CD14-positive monocyte (primary cell): ENCODE data around the gene ATF6. TPM values are rescaled to one million over a fixed set of nuclear protein-coding genes. Genes with fewer than 3 reads are reported as not detected.

Experiments
- DNase-seq, 3 donors: peaks; one replicate each; pipeline ENCODE4 v3.0.0-alpha.2; 2011 to 2022
- H2AFZ ChIP-seq: 2 replicates; pipeline ENCODE4 v1.6.0; 2012; ENCODE audit warnings: mild to moderate bottlenecking, low read depth, low read length, inconsistent platforms; ENCODE audit not compliant: insufficient read depth, poor library complexity, severe bottlenecking
- H3K27ac ChIP-seq, 2 donors: 1 replicate in 1 of 2; 2 replicates in 1 of 2; pipeline ENCODE4 v1.5.1; 2012 to 2013; ENCODE audit warnings: low read length in 2 of 2, control low read depth in 1 of 2, inconsistent platforms in 1 of 2, low read depth in 1 of 2, mild to moderate bottlenecking in 1 of 2
- H3K27me3 ChIP-seq, 2 donors: one replicate each; pipeline versions ENCODE4 v1.6.0 to v1.6.1; 2011 to 2013; ENCODE audit warnings: low read length in 2 of 2; ENCODE audit not compliant: control insufficient read depth in 2 of 2, insufficient read depth in 2 of 2
- H3K36me3 ChIP-seq, 2 donors: replicated peaks in 1 of 2; 1 replicate in 1 of 2; 2 replicates in 1 of 2; pipeline versions ENCODE4 v1.5.1 to v1.6.1; 2012 to 2013; ENCODE audit warnings: low read length in 2 of 2, control low read depth in 1 of 2, inconsistent platforms in 1 of 2, mild to moderate bottlenecking in 1 of 2; ENCODE audit not compliant: insufficient read depth in 2 of 2, control insufficient read depth in 1 of 2
- H3K4me1 ChIP-seq, 2 donors: 1 replicate in 1 of 2; 2 replicates in 1 of 2; pipeline versions ENCODE4 v1.5.1 to v1.6.1; 2012 to 2013; ENCODE audit warnings: low read length in 2 of 2, control low read depth in 1 of 2, inconsistent platforms in 1 of 2, mild to moderate bottlenecking in 1 of 2, moderate library complexity in 1 of 2; ENCODE audit not compliant: insufficient read depth in 2 of 2, control insufficient read depth in 1 of 2
- H3K4me2 ChIP-seq: replicated peaks from 2 replicates; pipeline ENCODE3; 2012; ENCODE audit warnings: low read length, moderate library complexity, mild to moderate bottlenecking; ENCODE audit not compliant: poor library complexity, severe bottlenecking; ENCODE audit errors: extremely low read depth
- H3K4me3 ChIP-seq, 3 experiments: fragments of 200-600 bp in 1 of 3; sonication (generic) in 1 of 3; replicated peaks in 1 of 3; 1 replicate in 2 of 3; 2 replicates in 1 of 3; pipeline ENCODE4 v1.5.1; 2011 to 2013; ENCODE audit warnings: low read length in 3 of 3, mild to moderate bottlenecking in 3 of 3, control low read depth in 2 of 3, low read depth in 2 of 3, inconsistent platforms in 1 of 3, moderate library complexity in 1 of 3
- H3K79me2 ChIP-seq: 2 replicates; pipeline ENCODE4 v1.6.0; 2012; ENCODE audit warnings: mild to moderate bottlenecking, control low read depth, inconsistent platforms, low read length, moderate library complexity; ENCODE audit not compliant: insufficient read depth
- H3K9ac ChIP-seq: 2 replicates; pipeline ENCODE4 v1.6.0; 2017; ENCODE audit warnings: low read length, mild to moderate bottlenecking; ENCODE audit not compliant: insufficient read depth, poor library complexity, severe bottlenecking
- H3K9me3 ChIP-seq, 2 donors: replicated peaks in 1 of 2; 1 replicate in 1 of 2; 2 replicates in 1 of 2; pipeline versions ENCODE4 v1.5.1 to v1.6.1; 2012 to 2013; ENCODE audit warnings: low read length in 2 of 2, control low read depth in 1 of 2; ENCODE audit not compliant: control insufficient read depth in 1 of 2, insufficient read depth in 1 of 2
- H4K20me1 ChIP-seq: 2 replicates; pipeline ENCODE4 v1.6.0; 2012; ENCODE audit warnings: mild to moderate bottlenecking, low read length, control low read depth, moderate library complexity; ENCODE audit not compliant: insufficient read depth
- H3K27ac Mint-ChIP-seq, 7 donors: one replicate each; pipeline ENCODE4 v1.8.0; 2020; ENCODE audit warnings: mild to moderate bottlenecking in 7 of 7, mixed read lengths in 7 of 7, moderate library complexity in 6 of 7, inconsistent platforms in 2 of 7
- H3K27me3 Mint-ChIP-seq, 3 donors: one replicate each; pipeline ENCODE4 v1.8.0; 2021 to 2022; ENCODE audit warnings: low read depth in 3 of 3, mild to moderate bottlenecking in 3 of 3, mixed read lengths in 3 of 3, moderate library complexity in 3 of 3, inconsistent platforms in 1 of 3
- H3K36me3 Mint-ChIP-seq, 2 donors: one replicate each; pipeline ENCODE4 v1.8.0; 2020; ENCODE audit warnings: mixed read lengths in 2 of 2, inconsistent platforms in 1 of 2, mild to moderate bottlenecking in 1 of 2
- H3K4me1 Mint-ChIP-seq: one replicate; pipeline ENCODE4 v1.8.0; 2020; ENCODE audit warnings: mild to moderate bottlenecking, mixed read lengths
- H3K4me3 Mint-ChIP-seq, 2 donors: one replicate each; pipeline ENCODE4 v1.8.0; 2020; ENCODE audit warnings: mild to moderate bottlenecking in 2 of 2, mixed read lengths in 2 of 2, moderate library complexity in 1 of 2
- H3K9me3 Mint-ChIP-seq, 7 donors: one replicate each; pipeline ENCODE4 v1.8.0; 2020 to 2022; ENCODE audit warnings: mixed read lengths in 7 of 7, mild to moderate bottlenecking in 6 of 7, moderate library complexity in 6 of 7, inconsistent platforms in 2 of 7
- WGBS: methylation state at CpG from one replicate; pipeline ENCODE4 v1.1.5; 2013; ENCODE audit warnings: missing lambda C conversion rate; ENCODE audit not compliant: insufficient coverage; 5-methylcytosine and 5-hydroxymethylcytosine counted together
- intact Hi-C, 2 donors: fragments of 100-400 bp; cut with micrococcal nuclease; formaldehyde crosslinking; loops; one replicate each; pipeline versions ENCODE4 v1.15.0 to v1.15.1; 2023
- polyA plus RNA-seq, 3 donors: library from polyadenylated mRNA; depleted of rRNA in 1 of 3; unstranded in 2 of 3; stranded (reverse) in 1 of 3; fragments of 300-500 nt in 2 of 3; fragments of >200 nt in 1 of 3; fragmentation: Illumina TruSeq in 2 of 3; gene quantifications; 1 replicate in 2 of 3; 2 replicates in 1 of 3; pipeline ENCODE4 v1.2.3, GENCODE V29; 2012 to 2021
- TF ChIP-seq, protein P1 (sequence below): fragments of 200-600 bp; IDR thresholded peaks from one replicate; pipeline ENCODE4 v1.8.0; 2022; ENCODE audit warnings: antibody characterized with exemption, mild to moderate bottlenecking

ATF6 gene
- polyA plus RNA-seq, 3 donors = 13.4 to 25.6 (median 22.2) TPM

DNA sequence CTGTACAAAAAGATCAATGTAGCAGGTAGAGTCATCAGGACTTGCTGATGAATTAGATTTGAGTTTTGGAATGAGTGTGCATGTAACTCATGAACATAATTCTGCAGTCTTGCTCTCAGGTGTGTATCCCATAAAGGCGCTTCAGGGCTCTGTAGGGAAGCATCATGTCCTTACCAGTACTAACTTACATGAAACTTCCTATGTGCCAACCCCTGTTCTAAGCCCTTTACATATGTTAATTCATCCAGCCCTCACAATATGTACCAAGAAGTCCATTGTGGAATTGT, 46.9 kb upstream of the ATF6 start:
- H3K36me3 Mint-ChIP-seq = peaks cover 2 to 18% of the 10 kb centered on the region in 2 donors
- peak overlapping the region in 1 of 2 donors; percentile 66 for H3K4me3 Mint-ChIP-seq
- Histone ChIP-seq H2AFZ (no peak overlapping the region), H3K4me2 (peak overlapping the region; percentile 56), H3K4me3 (peak overlapping the region in 1 of 3 experiments; percentile 31), H3K27ac (no peak overlapping the region), H3K36me3 (no peaks in the 10 kb centered on the region), H4K20me1 (no peaks in the 10 kb centered on the region), H3K9me3 (no peaks in the 10 kb centered on the region), H3K4me1 (peaks cover 42 to 52% of the 10 kb centered on the region in 2 donors), H3K79me2 (no peaks in the 10 kb centered on the region), H3K27me3 (peaks cover 63 to 81% of the 10 kb centered on the region in 2 donors), H3K9ac (no peak overlapping the region)
- DNase-seq = no peak
- TF ChIP-seq, protein P1, sequence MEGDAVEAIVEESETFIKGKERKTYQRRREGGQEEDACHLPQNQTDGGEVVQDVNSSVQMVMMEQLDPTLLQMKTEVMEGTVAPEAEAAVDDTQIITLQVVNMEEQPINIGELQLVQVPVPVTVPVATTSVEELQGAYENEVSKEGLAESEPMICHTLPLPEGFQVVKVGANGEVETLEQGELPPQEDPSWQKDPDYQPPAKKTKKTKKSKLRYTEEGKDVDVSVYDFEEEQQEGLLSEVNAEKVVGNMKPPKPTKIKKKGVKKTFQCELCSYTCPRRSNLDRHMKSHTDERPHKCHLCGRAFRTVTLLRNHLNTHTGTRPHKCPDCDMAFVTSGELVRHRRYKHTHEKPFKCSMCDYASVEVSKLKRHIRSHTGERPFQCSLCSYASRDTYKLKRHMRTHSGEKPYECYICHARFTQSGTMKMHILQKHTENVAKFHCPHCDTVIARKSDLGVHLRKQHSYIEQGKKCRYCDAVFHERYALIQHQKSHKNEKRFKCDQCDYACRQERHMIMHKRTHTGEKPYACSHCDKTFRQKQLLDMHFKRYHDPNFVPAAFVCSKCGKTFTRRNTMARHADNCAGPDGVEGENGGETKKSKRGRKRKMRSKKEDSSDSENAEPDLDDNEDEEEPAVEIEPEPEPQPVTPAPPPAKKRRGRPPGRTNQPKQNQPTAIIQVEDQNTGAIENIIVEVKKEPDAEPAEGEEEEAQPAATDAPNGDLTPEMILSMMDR = no peak
- H3K27ac Mint-ChIP-seq = peak overlapping the region in 3 of 7 donors; percentile 79 to 86 (median 85)
- WGBS = 83% methylated on average over 1 of the region's 1 CpG
- H3K27me3 Mint-ChIP-seq = peaks cover 61 to 89% (median 80%) of the 10 kb centered on the region in 3 donors
- H3K4me1 Mint-ChIP-seq = peaks cover 43% of the 10 kb centered on the region
- peaks cover 0 to 4% (median 0%) of the 10 kb centered on the region in 7 donors for H3K9me3 Mint-ChIP-seq
- intact Hi-C loops = no loop called here

GRCh38 chr1:161720422-161720821, 45.7 kb upstream of the ATF6 start:
- H3K4me1 Mint-ChIP-seq = peaks cover 43% of the 10 kb centered on the region
- peak overlapping the region in 1 of 2 donors; percentile 66 for H3K4me3 Mint-ChIP-seq
- H3K27ac Mint-ChIP-seq = no peak overlapping the region
- peaks cover 71 to 91% (median 81%) of the 10 kb centered on the region in 3 donors for H3K27me3 Mint-ChIP-seq
- H3K4me2 ChIP-seq = no peak overlapping the region
- H3K79me2 ChIP-seq = no peaks in the 10 kb centered on the region
- no peak for DNase-seq
- H3K36me3 Mint-ChIP-seq = peaks cover 2 to 18% of the 10 kb centered on the region in 2 donors
- H3K4me1 ChIP-seq = peaks cover 42 to 52% of the 10 kb centered on the region in 2 donors
- no peaks in the 10 kb centered on the region for H4K20me1 ChIP-seq
- peaks cover 61 to 81% of the 10 kb centered on the region in 2 donors for H3K27me3 ChIP-seq
- no peak overlapping the region for H3K4me3 ChIP-seq
- intact Hi-C loops = no loop called here
- H3K36me3 ChIP-seq = no peaks in the 10 kb centered on the region
- no peak overlapping the region for H3K27ac ChIP-seq
- WGBS = no CpG with 5 or more reads among the region's 1 CpG
- peaks cover 2 to 9% (median 4%) of the 10 kb centered on the region in 7 donors for H3K9me3 Mint-ChIP-seq
- no peaks in the 10 kb centered on the region for H3K9me3 ChIP-seq
- TF ChIP-seq, protein P1 = no peak
- no peak overlapping the region for H2AFZ ChIP-seq
- H3K9ac ChIP-seq = no peak overlapping the region
